RPMI8226 (cell line): Measurements from ENCODE around the gene ZBED1.
"Not testable (repeated sequence)": the region's sequence is repeated elsewhere in the genome, so short reads cannot be mapped to it uniquely, and the experiment has no call there.

Experiments
- DNase-seq: peaks from one replicate; pipeline ENCODE4 v3.0.0-alpha.2; 2015

ZBED1 gene

GRCh38 chrX:2517055-2517454 lies 16.3 kb upstream of the ZBED1 start:
- DNase-seq: no peak

- no peak for DNase-seq
Measured at GRCh38 chrX:2516623-2517022, 15.8 kb upstream of the ZBED1 start.

DNA sequence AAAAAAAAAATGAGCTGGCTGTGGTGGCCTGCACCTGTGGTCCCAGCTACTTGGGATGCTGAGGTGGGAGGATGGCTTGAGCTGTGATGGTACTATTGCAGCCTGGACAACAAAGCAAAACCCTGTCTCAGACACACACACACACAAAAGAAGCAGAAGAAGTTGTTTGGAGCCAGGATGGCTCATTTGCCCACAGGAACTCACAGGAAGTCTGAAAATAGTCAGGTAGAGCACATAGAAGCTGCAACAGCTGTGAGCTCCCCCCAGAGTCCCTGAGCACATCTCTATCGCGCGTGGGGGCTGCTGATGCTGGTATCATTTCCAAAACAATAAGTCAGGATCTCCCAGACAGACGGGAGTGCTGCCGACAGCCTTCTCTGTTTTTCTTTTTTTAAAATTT lies 13.4 kb upstream of the ZBED1 start:
- DNase-seq: no peak

DNA sequence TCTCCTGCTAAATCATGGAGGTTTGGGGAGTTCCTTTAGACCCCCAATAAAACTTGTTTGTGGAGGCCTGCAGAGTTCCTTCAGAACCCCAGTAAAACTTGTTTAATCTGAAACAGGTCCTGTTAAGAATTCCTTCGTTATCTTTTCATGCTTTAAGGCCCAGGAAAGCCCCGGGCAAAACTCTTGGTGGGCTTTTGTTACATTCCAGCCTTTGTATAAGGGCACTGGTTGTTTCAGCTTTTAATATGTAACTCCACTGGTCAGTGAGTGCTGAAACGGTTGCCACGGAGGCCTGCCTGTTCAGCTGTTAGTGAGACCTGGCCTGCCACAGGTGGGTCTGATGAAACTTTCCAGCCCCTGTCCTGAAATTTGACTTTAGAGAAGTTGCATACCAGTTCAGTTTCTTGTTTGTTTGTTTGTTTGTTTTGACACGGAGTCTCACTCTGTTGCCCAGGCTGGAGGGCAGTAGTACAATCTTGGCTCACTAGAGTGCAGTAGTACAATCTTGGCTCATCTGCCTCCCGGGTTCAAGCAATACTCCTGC lies 12.4 kb upstream of the ZBED1 start:
- DNase-seq: no peak

DNA sequence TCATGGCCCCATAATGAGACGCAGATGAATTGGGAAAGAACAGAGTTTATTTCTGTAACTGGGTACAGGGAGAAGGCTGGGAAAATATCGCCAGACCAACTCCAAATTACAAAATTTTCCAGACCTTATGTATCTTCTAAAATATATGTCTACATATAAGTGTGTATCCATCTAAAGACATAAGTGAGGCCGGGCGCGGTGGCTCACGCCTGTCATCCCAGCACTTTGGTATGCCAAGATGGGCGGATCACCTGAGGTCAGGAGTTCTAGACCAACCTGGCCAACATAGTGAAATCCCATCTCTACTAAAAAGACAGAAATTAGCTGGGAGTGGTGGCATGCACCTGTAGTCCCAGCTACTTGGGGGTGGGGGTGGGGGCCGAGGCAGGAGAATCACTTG lies 11.7 kb upstream of the ZBED1 start:
- no peak for DNase-seq

DNA sequence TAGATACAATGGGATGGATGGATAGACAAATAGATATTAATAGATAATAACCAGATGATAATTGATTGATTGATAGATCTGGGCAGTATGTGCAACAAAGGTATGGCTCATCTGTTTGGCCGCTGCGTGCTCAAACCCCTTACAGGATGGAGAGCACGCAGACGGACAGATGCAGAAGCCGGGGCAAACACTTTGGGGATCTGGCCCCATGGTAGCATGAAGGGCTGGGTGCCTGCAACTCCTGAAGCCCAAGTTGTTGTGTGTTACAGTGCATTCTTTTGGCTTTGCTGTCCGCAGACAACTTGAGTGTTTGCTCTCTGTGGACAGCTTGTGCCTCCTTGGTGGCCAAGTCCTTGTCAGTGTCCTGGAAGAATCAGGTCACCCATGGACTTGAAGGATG lies 10.6 kb upstream of the ZBED1 start:
- no peak for DNase-seq

- DNase-seq: peak; percentile 1
Measured at GRCh38 chrX:2508648-2509335, 8.0 kb upstream of the ZBED1 start.

- DNase-seq: no peak
Measured at GRCh38 chrX:2507904-2508627, 7.3 kb upstream of the ZBED1 start.

GRCh38 chrX:2507196-2507595 lies 6.4 kb upstream of the ZBED1 start:
- DNase-seq: no peak

DNA sequence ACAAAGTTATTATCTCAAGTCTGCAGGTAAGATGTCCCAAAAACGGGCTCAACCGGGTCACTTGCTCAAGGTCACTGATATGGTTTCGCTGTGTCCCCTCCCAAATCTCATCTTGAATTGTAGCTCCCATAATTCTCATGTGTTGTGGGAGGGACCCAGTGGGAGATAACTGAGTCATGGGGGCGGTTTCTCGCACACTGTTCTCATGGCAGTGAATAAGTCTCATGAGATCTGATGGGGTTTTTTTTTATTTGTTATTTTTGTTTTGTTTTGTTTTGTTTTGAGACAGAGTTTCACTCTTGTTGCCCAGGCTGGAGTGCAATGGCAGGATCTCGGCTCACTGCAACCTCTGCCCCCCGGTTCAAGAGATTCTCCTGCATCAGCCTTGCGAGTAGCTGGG lies 4.6 kb upstream of the ZBED1 start:
- not testable (repeated sequence) for DNase-seq

GRCh38 chrX:2504706-2505332 lies 4.0 kb upstream of the ZBED1 start:
- DNase-seq: no peak

DNA sequence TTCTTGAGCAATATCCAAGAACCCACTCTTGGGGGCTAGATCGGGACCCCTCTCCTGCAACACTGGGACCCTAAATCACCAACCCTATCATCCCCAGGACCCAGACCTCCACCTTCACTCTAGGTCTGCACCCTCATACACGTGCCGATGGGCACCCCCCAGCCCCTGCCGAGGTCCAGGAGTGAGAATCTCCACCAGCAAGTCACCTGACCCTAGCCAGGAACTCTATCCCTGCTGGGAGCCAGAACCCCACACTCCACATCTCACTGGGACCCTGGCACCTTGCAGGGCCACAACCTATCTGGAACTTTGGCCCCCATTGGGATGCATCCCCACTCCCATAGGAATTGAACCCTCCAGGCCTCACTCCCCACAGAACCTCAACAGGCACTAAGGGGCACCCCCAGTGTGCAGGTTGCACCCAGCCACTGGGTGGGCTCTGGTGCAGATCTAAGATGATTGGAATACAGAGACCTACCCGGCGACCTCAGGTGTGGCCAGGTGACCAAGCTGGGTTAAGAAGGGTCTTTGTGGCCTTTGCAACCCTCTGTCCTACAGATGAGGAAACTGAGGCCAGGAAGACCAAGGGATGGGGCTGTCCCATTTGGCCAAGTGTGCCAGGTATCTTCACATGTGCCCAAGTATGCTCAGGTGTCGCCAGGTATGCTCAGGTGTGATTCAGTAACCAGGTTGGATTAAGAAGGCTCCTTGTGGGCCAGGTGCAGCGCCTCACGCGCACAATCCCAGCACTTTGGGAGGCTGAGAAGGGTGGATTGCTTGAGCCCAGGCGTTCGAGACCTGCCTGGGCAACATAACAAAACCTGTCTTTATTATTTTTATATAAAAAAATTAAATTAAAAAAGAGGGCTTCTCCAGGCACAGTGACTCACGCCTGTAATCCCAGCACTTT lies 3.1 kb upstream of the ZBED1 start:
- DNase-seq: no peak

DNA sequence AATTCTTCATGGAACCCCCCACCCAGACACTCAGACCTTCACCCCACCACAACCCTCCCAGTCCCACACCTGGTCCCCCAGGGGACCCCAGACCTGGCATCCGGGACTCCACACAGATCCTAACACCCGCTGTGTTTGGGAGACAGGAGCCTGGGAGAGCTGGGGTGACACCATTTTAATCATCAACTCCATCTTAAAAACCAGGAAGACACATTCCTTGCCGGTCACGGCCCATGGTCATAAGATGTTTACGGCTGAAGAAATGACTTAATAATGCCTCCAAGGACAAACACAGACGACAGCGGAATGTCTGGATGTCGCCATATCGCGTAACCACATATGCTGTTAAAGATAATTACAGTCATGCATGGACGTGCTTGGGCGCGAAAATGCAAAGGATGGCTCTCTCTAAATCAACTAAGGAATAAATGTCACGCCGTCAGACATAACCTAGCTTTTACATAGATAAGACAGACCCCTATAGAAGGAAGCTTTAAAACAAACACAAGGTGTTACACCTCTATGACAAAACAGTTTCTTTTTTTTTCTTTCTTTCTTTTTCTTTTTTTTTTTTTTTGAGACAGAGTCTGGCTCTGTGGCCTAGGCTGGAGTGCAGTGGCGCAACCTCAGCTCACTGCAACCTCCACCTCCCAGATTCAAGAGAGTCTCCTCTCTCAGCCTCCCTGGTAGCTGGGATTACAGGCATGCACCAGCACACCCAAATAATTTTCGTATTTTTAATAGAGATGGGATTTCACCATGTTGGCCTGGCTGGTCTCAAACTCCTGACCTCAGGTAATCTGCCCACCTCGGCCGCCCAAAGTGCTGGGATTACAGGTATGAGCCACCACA lies 2.1 kb upstream of the ZBED1 start:
- DNase-seq: no peak

- no peak for DNase-seq
Measured at GRCh38 chrX:2502120-2502667, 1.4 kb upstream of the ZBED1 start.

DNA sequence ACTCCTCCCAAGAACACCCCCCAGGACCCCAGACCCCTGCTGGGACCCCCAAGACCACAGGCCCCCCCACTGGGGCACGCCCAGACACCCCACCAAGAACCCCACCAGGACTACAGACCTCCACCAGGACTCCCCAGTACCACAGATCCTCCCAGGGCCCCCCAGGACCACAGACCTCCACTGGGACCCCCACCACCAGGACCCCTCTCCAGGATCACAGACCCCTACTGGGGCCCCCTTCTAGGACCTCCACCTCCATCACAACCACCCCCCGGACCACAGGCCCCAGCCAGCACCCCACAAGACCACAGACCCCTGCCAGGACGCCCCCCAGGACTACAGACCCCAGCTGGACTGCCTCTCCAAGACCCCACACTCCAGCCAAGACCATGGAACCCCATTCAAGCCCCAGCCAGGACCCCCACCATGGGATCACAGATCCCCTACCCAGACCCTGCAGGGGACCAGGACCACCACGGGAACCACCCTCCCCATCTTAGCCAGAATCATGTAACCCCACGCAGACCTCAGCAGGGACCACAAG lies 855 bp upstream of the ZBED1 start:
- DNase-seq: no peak

DNA sequence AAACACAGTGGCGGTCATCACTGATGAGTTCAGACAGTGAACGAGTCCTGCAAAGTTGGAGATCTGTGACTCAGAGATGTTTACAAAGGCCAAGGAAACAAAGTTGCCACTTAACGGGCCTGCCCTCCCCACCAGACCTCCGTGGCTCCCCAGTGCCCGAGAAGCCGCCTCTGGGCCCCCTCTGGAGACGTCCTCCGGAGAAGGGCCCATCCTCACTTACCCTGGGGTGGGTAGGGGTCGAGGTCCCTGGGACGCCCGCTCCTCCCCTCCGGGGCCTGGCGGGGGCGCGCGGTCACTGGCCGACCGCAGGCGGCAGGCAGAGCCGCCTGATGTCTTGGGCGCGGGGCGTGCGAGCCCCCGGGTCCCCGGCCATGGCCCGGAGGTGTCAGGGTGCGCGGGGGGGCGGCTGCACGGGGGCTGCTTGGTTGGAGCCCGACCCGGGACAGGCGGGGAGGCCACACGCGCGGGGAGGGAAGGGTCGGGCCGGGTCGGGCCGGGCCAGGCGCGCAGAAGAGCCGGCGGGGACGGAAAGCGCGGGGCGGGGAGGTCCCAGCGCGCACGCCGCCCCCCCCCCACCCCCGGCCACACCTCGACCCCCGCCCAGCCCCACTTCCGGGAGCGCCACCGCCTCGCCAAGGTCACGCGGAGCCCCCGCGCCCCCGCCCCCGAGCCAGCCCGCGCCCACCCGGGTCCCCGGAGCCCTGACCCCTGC lies 529 bp downstream of the ZBED1 start:
- peak; percentile 48 for DNase-seq

DNA sequence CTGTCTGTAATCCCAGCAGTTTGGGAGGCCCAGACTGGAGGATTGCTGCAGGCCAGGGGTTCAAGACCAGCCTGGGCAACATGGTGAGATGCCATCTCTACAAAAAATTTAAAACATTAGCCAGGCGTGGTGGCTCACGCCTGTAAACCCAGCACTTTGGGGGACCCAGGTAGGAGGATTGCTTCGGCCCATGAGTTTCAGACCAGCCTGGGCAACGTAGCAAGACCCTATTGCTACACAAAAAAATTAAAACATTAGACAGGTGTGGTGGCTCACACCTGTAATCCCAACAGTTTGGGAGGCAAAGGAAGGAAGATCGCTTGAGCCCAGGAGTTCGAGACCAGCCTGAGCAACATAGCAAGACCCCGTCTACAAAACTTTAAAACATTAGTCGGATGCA lies 1.3 kb downstream of the ZBED1 start:
- no peak for DNase-seq

- DNase-seq: no peak
Measured at GRCh38 chrX:2498781-2499302, 1.9 kb downstream of the ZBED1 start.

- DNase-seq: no peak
Measured at GRCh38 chrX:2497961-2498780, 2.6 kb downstream of the ZBED1 start.
